Loucy (cell line): ENCODE results near the gene DUSP11.

ENCODE experiments used
- EZH2phosphoT487 ChIP-seq: fragments of 200-600 bp; IDR thresholded peaks from 2 replicates; pipeline ENCODE4 v1.6.1; 2018; ENCODE audit warnings: antibody characterized with exemption, mild to moderate bottlenecking, moderate library complexity, borderline replicate concordance
- TF ChIP-seq, protein P1 (sequence below): fragments of 200-600 bp; sonication (generic); conservative IDR thresholded peaks from 2 replicates; pipeline ENCODE4 v1.5.1; 2014; ENCODE audit warnings: mild to moderate bottlenecking, antibody characterized with exemption, low read length

DNA sequence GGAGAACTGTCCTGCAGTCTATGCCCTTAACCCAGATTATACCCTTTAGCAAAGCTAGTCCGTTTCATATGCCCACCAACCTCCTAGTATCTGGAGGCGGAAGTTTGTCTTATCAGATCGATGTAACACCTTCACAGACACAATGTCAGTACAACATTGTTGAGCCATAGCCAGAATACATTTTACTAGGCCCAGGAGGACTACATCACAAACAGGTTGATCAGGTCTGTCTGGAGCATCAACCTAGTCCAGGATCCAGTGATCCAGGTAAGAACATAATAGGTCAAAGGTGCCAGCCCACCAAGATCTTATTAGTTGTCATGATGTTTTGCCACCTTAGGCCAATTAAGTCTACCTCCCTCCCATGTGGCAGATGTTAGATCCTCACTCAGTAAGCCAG, 40.8 kb downstream of the DUSP11 start:
- TF ChIP-seq, protein P1, sequence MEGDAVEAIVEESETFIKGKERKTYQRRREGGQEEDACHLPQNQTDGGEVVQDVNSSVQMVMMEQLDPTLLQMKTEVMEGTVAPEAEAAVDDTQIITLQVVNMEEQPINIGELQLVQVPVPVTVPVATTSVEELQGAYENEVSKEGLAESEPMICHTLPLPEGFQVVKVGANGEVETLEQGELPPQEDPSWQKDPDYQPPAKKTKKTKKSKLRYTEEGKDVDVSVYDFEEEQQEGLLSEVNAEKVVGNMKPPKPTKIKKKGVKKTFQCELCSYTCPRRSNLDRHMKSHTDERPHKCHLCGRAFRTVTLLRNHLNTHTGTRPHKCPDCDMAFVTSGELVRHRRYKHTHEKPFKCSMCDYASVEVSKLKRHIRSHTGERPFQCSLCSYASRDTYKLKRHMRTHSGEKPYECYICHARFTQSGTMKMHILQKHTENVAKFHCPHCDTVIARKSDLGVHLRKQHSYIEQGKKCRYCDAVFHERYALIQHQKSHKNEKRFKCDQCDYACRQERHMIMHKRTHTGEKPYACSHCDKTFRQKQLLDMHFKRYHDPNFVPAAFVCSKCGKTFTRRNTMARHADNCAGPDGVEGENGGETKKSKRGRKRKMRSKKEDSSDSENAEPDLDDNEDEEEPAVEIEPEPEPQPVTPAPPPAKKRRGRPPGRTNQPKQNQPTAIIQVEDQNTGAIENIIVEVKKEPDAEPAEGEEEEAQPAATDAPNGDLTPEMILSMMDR = no peak
- no peak for TF ChIP-seq EZH2phosphoT487
